Umbilical cord (tissue), 2 donors: Measurements from ENCODE around the gene MAGI1. TPM values are rescaled to one million over a fixed set of nuclear protein-coding genes. Genes with fewer than 3 reads are reported as not detected.

Source experiments
- DNase-seq: peaks from one replicate; pipeline ENCODE4 v3.0.0-alpha.2; 2015; ENCODE audit warnings: low spot score
- total RNA-seq: library from RNA; depleted of rRNA; stranded (reverse); fragments of >200 nt; gene quantifications from one replicate; pipeline ENCODE4 v1.2.3, GENCODE V29; 2014; ENCODE audit warnings: low replicate concordance; ENCODE audit not compliant: insufficient read depth

MAGI1 gene
- total RNA-seq, 1 donor from 2014 or later: 34.7 TPM

DNA sequence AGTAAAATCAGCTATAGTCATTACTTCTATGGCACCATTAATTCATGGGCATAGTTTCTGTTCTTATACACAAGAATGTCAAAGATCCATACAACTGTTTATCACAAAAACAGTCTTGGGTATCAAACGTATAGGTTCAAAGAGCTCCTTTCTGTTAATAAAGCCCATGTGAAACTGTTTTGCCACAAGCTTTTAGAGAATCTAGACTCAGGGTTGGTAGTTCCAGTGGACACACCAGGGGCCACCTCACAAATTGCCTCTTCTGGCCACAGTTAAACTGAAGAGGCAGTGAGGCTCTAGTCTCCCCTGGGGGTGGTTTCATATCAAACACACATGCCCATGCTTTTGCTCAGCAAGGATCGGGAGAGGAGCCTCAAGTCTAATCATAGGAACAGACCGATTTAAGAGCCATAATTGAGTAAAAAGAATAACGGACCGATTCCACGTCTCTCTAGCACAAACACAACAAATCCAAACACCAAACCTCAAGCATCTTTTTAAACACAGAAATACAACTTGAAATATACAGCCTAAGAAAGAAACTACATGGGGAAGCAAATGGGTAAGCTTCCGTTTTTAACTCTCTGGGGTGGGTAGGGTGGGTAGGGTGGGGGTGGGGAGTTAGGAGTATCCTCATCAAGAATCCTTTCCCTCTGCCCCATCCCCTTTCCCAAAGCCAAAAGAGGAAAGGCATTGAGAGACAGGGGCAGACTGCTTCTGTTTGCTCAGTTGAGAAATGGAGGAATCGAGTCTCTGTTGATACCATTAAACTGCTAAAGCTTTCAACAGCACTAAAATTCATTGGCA is 443.3 kb downstream of the MAGI1 start:
- no peak for DNase-seq

DNA sequence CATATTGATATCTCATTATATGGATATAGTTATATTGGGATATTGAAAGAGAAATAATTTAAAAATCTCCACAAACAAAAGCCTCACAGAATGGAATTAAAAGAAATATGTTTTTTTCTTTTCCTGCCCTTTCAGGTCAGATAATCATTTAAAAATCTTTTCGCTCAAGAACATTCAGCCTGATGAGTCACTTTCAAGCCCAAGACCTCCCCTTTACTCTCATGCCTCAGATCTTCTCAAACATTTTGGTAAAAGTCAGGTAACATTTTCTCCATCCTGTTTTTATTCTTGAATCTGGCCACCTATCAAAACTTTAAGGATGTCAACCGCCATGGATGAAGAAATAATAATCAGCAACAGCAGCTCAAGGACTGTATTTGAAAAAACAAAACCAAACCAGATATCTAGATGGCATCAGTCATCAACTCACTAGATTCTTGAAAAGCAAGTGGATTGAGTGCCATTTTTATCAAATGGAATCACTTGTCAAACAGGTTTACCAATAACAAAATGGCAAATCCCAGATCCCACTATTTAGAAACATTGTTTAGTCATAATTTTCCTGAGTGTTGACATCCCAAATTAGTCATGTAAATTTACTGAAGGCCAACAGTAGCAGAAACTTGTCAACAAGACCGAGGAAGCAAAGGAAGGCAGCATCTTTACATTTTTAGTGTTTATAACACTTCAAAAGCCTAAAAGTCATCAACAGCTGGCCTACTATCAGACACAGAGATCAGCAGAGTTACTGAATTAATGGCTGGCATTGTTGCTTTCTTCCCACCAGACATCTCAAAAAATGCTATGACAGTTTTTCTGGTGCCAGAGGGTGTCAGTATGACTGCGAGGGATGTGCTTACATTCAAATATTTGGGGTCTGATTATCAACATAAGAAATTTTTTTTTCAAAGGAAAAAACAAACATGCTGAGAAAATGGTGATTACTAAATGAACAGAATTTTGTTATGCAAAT is 444.7 kb downstream of the MAGI1 start:
- no peak for DNase-seq

DNA sequence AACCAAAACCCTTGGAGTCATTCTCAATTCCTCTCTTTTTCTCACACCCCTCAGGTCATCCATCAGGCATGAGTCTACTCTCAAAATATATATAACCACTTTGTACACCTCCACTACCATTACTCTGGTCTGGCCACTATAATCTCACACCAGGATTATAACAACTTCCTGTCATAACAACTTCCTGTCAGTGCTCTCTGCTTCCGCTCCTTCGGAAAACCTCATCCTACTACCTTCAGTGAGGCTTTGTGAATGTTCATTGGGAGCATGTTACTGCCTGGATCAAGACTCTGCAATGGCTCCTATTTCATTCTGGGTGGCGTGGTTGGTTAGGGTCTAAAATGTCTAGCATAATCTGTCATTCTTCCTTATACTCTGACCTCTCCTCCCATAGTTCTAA is 447.4 kb downstream of the MAGI1 start:
- DNase-seq: no peak

DNA sequence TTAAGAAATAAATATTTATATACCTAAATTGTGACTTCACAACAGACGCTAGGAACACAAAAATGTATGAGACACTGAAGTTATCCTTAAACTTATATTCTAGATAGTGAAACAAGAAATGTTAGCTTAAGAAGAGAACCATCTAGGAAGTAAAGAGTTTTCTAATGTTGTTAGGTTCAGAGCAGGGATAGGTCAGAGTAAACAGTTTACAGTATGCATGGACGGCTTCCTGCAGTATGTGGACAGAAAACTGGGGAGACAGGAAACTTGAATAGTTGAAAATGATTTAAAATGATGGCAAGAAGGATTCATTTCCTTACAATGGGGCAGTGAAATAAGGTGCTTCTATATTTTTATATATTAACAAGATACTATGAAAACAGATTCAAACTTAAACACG is 449.8 kb downstream of the MAGI1 start:
- no peak for DNase-seq

DNA sequence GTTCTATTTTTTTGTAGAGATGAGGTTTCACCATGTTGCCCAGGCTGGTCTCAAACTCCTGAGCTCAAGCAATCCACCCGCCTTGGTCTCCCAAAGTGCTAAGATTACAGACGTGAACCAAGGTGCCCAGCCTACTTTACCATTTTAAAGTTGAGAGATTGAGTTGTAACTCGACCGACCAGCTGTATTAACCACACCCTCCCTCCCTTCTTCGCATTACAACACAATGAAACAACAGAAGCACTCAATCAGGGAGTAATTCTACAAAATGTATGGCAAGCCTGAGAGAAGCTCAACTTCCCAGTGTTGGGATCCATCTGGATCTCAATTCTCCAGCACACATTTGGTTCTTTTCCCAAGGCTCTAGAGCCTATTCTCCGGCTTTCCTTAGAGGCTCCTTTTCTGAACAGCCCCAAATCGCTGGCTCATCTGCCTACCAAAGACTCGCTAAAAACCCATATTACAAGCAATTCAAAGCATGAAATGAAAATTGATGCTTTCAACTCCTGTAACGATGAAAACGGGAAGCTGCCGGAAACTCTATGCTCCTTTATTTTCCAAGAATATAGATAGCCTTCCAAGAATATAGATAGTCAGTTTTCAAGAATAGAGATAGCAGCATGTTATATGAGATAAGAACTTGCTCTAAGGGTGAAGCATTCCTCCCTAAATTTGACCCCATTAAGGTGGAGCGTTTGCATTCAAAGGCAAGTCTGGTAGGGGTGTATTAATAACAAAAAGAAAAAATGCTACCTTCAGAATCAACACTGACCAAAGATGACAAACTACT is 450.9 kb downstream of the MAGI1 start:
- DNase-seq: no peak

DNA sequence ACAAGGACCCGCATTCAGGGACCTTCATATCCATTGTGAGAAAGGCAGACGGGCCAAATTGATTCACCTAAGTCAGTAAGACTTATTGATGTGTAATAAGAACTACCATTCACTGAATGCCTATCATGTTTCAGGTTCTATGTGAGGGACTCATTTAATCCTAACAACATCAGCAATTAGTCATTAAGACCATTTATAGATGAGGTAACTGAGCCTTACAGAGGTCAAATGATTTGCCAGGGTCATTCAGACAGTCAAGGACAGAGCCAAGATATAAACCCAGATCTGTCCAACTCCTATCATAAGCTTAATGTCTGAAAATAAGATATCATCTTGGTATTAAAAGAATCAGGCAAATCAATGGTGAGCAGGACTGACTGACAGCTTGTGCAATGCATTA is 453.8 kb downstream of the MAGI1 start:
- no peak for DNase-seq

DNA sequence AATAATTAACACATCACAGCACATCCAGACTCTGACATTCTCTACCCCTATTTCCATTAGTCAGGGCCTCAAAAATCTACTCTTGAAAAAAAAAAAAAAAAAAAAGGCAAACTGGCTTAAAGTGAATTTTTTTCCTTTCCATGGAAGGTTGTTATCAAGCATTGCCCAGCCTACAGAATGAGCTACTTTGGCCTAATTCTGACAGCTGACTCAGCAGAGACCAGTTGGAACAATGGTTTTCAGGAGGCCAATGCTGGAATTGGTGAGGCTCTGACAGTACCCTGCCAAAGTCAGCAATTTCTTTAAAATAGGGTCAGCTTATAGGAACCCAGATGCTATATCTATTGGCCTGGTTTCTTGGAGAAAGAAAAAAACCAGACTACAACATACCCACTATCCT is 454.7 kb downstream of the MAGI1 start:
- DNase-seq: no peak

DNA sequence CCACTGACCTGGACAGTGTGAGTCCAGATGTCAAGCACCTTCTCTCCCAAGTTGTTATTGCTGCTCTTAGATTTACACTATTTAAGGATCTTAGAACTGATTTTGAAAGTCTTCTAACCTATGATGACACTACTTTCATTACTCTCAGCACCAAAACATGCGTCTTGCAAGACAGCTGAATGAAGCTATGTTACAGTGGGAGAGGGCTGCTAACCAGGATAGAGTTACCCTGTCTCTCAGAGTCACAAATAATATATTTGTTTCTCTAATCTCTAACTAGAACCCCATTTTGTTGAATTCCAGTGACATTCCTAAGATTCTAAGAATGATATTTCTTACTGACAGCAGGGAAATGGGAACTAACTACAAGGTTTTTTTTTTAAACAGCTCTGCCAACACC is 455.5 kb downstream of the MAGI1 start:
- no peak for DNase-seq

DNA sequence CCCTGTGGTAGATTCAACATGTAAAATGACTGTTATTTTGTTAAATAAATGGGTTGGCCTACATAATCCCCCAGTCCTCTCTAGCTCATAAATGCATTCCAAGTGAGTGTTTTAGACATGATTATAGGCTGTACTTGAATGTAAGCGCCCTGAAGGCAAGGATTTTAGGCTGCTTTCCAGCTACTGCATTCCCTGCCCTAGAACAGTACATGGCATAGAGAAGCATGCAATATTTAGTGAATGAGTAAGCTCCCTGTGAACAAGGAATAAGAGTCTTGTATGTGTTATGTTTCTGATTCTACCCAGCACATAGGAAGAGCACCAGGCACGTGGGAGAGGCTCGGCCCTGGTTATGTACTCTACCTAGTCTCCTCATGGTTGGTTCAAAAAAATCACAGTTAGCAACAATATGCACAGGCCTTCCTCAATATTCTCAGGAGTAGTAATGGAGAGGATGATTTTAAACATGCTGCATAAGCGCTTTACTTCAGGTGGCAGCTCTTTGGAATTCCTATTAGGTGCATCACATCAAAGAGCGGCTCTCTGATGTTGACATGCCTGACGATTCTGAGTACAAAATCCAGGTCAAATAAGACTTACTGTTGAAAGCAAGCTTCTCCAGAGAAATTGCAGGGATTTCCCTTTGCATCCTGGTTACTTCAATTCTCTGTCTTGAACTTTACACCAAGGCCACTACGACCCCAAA is 456.6 kb downstream of the MAGI1 start:
- no peak for DNase-seq

DNA sequence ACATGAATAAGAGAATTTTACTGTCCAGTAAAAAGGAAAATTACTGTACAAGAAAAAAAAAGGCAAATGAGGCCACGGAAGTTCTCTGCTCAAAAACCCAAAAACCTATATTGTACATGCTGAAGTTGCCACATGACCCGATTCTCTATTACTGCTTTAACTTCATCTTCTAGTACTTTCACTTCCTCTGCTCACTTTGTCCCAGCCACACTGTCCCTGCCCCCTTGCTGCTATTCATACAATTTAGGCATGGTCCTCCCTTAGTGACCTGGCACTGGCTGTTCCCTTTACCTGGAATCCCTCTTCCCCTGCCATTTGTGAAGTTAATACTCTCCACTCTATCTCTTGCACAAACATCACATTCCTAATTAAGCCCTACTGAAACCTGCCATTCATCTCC is 457.4 kb downstream of the MAGI1 start:
- no peak for DNase-seq

DNA sequence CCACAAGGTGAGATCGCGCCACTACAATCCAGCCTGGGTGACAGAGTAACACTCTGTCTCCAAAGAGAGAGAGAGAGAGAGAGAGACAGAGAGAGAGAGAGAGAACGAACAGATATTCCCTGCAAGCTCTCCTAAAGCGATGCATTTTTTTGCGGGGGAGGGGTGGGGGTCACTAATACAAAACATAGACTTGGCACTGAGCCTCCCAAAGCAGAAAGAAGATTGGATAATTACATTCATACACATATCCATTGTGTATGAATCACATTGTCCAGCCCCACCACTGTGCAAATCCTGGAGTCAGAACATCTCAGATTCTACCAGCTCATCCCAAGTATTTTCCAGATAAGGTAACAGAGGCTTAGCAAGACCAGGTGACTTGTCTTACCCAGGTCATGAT is 459.9 kb downstream of the MAGI1 start:
- no peak for DNase-seq

DNA sequence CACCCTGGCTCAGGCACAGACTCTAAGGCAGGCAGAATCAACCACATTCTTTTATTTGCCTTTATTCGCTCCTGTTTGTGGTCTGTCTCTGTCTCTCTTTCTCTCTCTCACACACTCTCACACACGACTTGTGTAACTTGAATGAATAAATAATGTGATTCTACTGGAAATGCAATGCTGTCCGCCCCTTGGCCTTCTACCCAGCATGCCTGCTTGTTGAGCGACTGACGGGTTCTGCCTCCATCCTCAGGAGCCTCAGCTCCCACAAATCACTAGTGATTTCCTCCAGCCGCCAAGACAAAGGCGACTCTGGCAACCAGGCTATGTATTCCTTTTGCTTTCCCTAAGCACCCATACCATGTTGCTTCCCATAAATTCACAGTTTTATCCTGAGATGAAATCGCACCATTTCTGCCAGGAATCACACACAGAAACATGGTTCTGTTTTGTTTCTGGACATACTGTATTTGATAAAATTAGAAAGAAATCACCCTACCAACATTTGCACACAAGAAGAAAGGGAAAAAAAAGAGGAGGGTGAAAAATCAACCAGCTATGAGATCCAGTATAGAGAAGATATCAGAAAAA is 460.8 kb downstream of the MAGI1 start:
- DNase-seq: no peak

DNA sequence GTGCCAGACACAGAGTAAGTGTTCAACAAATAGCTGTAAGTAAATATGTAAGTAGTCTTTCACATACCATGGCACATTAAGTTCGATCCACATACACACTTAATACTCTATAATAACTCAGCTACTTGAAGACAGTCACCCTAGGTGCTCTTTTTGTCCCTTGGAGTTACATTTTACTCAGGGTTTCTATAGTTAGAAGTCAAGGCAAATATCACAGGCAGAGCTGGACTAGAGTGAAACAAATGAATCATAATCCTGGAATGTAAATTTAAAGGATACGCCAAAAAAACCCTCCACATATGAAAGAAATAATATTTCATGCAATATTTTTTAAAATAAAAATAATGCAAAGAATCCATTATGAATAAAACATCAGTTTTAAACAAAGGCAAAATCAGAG is 461.8 kb downstream of the MAGI1 start:
- no peak for DNase-seq

DNA sequence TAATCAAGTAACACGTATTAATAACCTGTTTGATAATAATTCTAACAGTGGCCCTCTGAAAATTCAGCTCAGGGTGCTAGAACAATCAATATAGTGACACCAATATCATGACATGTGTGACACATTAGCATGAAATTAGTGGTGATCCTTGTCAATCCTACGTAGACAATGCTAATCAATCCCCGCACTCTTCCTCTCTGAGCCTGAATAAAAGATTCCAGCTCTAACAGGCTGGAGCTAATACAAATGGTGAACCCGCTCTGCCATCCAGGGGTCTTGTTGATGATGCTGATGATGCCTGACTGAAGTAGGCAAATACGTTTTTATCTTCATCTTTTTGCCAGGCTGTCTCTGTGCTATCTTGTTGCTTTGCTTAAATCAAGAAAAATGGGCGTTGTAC is 462.5 kb downstream of the MAGI1 start:
- DNase-seq: no peak

DNA sequence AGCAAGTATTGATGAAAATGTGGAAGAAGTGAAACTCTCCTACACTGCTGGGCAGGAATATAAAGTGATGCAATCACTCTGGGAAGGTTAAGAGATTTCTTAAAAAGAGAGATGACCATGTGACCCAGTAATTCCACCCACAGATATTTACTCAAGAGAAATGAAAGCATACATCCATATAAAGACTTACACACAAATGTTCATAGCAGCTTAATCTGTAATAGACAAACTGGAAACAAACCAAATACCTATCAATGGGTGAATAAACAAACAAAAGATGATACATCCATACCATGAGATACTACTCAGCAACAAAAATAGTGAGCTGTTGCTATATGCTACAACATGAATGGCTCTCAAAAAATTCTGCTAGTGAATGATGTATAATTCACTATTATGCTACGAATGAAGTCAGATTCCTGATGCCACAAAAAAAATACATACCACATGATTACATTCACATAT is 463.3 kb downstream of the MAGI1 start:
- DNase-seq: no peak

DNA sequence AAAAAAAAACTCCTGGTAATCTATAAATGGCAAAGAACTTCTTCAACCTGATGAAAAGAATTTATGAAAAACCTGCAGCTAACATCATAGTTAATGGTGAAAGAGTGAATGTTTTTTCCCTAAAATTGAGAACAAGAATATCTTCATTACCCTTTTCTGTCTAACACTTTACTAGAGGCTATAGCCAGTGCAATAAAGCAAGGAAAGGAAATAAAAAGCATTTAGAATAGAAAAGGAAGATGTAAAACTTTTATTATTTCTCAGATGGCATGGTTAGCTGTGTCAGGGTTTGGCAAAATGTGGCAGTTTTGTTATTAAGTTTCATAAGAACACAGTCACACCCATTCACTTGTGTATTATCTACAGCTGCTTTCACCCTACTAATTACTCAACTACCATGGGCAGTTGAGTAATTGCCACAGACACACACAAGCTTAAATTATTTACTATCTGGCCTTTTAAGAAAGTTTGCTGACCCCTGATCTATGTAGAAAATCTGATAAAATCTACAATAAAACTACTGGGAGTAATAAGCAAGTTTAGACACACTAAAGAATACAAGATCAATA is 465.1 kb downstream of the MAGI1 start:
- DNase-seq: no peak

DNA sequence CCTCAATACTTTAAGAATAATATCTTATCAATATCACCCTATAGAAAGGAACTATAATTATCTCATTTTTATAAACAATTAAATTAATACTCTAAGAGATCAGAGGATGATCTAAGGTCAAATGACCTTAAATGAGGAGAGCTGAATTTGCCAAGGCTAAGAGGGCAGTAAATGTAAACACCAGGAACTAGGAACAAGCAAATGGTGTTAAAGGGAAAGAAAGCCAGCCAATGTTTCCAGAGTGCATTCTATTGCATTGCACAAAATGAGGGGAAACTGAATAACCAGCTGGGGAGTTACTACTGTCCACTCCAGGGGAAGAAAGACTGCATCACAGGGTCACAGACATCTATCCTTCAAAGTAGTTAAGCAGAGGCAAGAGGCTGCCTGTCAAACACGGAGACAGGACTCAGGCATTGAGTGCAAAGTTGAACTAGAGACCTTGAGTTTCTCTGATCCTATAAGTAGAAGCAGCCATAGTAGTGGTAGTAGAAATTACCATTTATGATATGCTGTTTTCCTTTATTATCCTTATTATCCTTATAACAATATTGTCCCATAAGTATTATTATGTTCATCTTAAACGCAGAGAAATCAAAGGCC is 466.4 kb downstream of the MAGI1 start:
- DNase-seq: no peak

DNA sequence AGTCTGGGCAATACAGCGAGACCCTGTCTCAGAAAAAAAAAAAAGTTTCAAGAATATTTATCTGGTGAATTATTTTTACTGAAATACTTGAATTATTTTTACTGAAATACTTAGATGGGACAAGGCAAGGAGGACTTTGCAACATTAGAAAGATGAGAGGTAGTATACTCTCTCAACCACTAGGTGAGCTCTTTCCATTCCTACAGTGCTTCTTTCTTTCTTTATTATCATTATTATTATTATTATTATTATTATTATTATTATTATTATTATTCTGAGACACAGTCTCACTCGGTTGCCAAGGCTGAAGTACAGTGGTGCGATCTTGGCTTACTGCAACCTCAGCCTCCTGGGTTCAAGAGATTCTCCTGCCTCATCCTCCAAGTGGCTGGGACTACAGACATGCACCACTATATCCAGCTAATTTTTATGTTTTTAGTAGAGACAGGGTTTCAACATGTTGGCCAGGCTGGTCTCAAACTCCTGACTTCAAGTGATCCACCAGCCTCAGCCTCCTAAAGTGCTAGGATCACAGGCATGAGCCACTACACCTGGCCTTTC is 468.8 kb downstream of the MAGI1 start:
- no peak for DNase-seq

DNA sequence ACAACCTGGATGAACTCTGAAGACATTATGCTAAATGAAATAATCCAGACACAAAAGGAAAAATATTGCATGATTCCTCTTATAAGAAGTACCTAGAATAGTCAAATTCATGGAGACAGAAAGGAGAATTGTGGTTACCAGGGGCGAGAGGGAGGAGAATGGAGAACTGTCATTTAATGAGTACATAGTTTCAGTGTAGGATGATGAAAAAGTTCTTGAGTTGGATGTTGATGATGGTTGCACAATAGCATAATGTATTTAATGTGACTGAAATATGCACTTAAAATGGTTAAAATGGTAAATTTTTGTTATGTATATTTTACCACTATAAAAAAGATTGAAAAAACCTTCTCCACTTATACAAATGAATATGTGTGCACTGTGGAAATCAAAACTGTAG is 469.6 kb downstream of the MAGI1 start:
- no peak for DNase-seq

DNA sequence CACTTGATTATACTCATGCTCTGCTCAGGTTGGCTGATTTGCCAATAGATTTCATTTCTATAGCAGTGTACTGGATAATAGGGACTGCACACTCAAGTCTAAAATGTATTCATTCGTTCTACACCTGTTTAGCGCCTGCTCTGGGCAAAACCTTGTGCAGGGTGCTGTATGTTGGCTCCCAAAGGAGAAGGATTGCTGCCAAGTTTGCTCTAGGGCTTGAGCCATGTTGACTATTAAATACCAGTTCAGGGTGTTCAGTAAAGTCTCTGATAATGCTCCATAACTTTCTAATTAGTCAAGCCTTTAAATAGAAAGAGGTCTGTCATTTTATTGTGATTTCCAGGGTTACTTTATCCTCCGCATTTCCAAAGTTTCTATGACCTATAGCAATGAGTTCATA is 470.2 kb downstream of the MAGI1 start:
- DNase-seq: no peak
